ENCODE data around the gene ADGRG6. TPM values are rescaled to one million over a fixed set of nuclear protein-coding genes. Genes with fewer than 3 reads are reported as not detected.

The ADGRG6 gene
- total RNA-seq, 4 donors from 2014 or later = 56.6 to 147 (median 69.1) TPM

- no peak overlapping the region for H3K27ac ChIP-seq
- H3K4me1 ChIP-seq = no peaks in the 10 kb centered on the region
- no peaks in the 10 kb centered on the region for H3K36me3 ChIP-seq
- TF ChIP-seq POLR2AphosphoS5 (IDR thresholded peaks at IDR 0.05) (no peak), EP300 (IDR thresholded peaks at IDR 0.05) (no peak), POLR2A (IDR thresholded peaks at IDR 0.05) (no peak)
- TF ChIP-seq, protein P1, sequence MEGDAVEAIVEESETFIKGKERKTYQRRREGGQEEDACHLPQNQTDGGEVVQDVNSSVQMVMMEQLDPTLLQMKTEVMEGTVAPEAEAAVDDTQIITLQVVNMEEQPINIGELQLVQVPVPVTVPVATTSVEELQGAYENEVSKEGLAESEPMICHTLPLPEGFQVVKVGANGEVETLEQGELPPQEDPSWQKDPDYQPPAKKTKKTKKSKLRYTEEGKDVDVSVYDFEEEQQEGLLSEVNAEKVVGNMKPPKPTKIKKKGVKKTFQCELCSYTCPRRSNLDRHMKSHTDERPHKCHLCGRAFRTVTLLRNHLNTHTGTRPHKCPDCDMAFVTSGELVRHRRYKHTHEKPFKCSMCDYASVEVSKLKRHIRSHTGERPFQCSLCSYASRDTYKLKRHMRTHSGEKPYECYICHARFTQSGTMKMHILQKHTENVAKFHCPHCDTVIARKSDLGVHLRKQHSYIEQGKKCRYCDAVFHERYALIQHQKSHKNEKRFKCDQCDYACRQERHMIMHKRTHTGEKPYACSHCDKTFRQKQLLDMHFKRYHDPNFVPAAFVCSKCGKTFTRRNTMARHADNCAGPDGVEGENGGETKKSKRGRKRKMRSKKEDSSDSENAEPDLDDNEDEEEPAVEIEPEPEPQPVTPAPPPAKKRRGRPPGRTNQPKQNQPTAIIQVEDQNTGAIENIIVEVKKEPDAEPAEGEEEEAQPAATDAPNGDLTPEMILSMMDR (IDR thresholded peaks at IDR 0.05) = no peak
- WGBS = 81% methylated on average over 2 of the region's 2 CpGs
- no peak for DNase-seq (ENCODE audit: low spot score in 2 of 2)
- H3K9me3 ChIP-seq = no peaks in the 10 kb centered on the region
- no peaks in the 10 kb centered on the region for H3K27me3 ChIP-seq
- H3K4me3 ChIP-seq = no peak overlapping the region
These were observed 33.6 kb downstream of the ADGRG6 start for GRCh38 chr6:142335415-142335814.

DNA sequence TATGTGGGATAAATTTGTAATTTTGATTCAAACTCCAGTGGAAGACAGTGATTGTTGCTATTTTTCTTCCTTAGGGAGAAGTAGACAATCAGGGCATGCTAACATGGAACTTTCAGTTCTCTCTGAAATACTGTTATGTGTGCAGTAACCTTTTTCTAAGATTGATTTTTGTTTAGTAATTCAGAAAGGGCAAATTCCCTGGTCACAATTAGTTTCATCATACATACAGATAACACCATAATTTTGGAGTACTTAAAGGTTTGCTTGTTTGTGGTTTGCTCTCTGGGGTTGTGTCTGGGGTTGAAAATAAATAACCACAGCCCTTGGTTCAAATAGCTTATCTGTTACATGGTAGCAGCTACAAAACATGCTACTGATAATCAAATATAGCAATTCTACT is 34.4 kb downstream of the ADGRG6 start:
- H3K9me3 ChIP-seq = no peaks in the 10 kb centered on the region
- no peak for DNase-seq (ENCODE audit: low spot score in 2 of 2)
- TF ChIP-seq, protein P1 (IDR thresholded peaks at IDR 0.05) = no peak
- TF ChIP-seq POLR2AphosphoS5 (IDR thresholded peaks at IDR 0.05) = no peak
- TF ChIP-seq POLR2A (IDR thresholded peaks at IDR 0.05) = no peak
- TF ChIP-seq EP300 (IDR thresholded peaks at IDR 0.05) = no peak
- no peaks in the 10 kb centered on the region for H3K27me3 ChIP-seq
- no peaks in the 10 kb centered on the region for H3K4me1 ChIP-seq
- H3K36me3 ChIP-seq = no peaks in the 10 kb centered on the region
- H3K4me3 ChIP-seq = no peak overlapping the region
- H3K27ac ChIP-seq = no peak overlapping the region

DNA sequence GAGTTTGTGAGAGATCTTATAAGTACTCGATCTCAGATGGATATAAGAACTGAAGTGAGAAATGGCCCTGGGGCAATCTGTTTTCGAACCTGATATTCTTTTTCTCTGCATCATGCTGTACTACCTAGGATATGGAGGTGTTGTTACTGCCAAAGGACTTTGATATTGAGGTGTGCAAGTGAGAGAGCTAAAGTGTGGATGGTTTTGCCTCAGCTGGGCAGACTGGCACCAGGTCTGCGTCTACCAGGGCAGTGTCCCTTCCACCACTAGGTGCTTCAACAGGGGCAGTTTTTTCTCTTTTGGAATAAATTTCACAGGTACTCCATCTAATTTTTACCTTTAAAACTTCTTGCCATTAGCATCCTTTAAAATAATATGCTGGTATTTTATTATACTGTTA is 35.0 kb downstream of the ADGRG6 start:
- no peak for DNase-seq (ENCODE audit: low spot score in 2 of 2)
- H3K9me3 ChIP-seq = no peaks in the 10 kb centered on the region
- 71% methylated on average over 3 of the region's 3 CpGs for WGBS
- H3K27ac ChIP-seq = no peak overlapping the region
- H3K36me3 ChIP-seq = no peaks in the 10 kb centered on the region
- TF ChIP-seq, protein P1 (IDR thresholded peaks at IDR 0.05) = no peak
- TF ChIP-seq POLR2A (IDR thresholded peaks at IDR 0.05) = no peak
- no peak for TF ChIP-seq POLR2AphosphoS5 (IDR thresholded peaks at IDR 0.05)
- no peak for TF ChIP-seq EP300 (IDR thresholded peaks at IDR 0.05)
- H3K4me3 ChIP-seq = no peak overlapping the region
- H3K4me1 ChIP-seq = no peaks in the 10 kb centered on the region
- no peaks in the 10 kb centered on the region for H3K27me3 ChIP-seq

- no peak overlapping the region for H3K27ac ChIP-seq
- no peak for DNase-seq (ENCODE audit: low spot score in 2 of 2)
- TF ChIP-seq, protein P1 (IDR thresholded peaks at IDR 0.05) = no peak
- TF ChIP-seq EP300 (IDR thresholded peaks at IDR 0.05) (no peak), POLR2AphosphoS5 (IDR thresholded peaks at IDR 0.05) (no peak), POLR2A (IDR thresholded peaks at IDR 0.05) (no peak)
- WGBS = 88% methylated on average over 2 of the region's 2 CpGs
- H3K36me3 ChIP-seq = no peaks in the 10 kb centered on the region
- H3K9me3 ChIP-seq = no peaks in the 10 kb centered on the region
- H3K4me3 ChIP-seq = no peak overlapping the region
- H3K4me1 ChIP-seq = no peaks in the 10 kb centered on the region
- H3K27me3 ChIP-seq = no peaks in the 10 kb centered on the region
These were observed 37.3 kb downstream of the ADGRG6 start for GRCh38 chr6:142339113-142339512.

DNA sequence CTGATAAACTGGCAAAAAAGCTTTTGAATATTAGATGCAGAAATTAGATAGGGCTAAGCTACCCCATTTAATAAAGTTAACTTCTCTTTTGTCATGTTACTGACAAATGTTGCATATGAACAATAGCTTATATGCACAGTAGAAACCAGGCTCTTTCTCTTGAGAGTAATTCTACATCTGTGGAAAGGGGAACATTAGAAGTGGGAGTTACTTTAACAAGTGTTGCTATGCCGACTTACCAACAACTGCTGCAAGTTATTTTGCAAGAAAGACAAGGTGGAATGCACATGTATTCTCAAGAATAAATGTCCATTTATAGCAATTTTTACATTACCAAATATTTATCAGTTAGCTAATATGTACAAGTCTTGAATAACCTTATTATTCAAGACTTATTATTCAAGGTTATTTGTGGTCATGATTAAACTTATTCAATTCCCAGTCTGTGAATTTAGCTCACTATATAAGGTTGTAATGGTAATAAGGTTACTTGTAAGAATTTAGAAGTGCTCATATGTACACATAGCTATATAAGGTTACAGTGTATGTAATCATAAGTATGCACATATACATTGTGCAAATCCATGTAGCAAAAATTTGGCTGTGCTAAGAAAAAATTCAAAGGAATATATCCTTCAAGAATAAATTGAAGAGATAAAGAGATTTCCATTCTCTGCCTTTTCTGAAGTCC is 38.3 kb downstream of the ADGRG6 start:
- H3K9me3 ChIP-seq = no peaks in the 10 kb centered on the region
- H3K36me3 ChIP-seq = no peaks in the 10 kb centered on the region
- no peak for DNase-seq (ENCODE audit: low spot score in 2 of 2)
- no peak overlapping the region for H3K27ac ChIP-seq
- TF ChIP-seq POLR2AphosphoS5 (IDR thresholded peaks at IDR 0.05) (no peak), POLR2A (IDR thresholded peaks at IDR 0.05) (no peak), EP300 (IDR thresholded peaks at IDR 0.05) (no peak)
- no peaks in the 10 kb centered on the region for H3K4me1 ChIP-seq
- no peak overlapping the region for H3K4me3 ChIP-seq
- no peaks in the 10 kb centered on the region for H3K27me3 ChIP-seq
- WGBS = 45% methylated on average over 1 of the region's 1 CpG

Measured in suprapubic skin (tissue), 4 donors.